ENCODE data around the gene HP1BP3.
"Not testable (repeated sequence)": the region's sequence is repeated elsewhere in the genome, so short reads cannot be mapped to it uniquely, and the experiment has no call there.

Gene HP1BP3, protein sequence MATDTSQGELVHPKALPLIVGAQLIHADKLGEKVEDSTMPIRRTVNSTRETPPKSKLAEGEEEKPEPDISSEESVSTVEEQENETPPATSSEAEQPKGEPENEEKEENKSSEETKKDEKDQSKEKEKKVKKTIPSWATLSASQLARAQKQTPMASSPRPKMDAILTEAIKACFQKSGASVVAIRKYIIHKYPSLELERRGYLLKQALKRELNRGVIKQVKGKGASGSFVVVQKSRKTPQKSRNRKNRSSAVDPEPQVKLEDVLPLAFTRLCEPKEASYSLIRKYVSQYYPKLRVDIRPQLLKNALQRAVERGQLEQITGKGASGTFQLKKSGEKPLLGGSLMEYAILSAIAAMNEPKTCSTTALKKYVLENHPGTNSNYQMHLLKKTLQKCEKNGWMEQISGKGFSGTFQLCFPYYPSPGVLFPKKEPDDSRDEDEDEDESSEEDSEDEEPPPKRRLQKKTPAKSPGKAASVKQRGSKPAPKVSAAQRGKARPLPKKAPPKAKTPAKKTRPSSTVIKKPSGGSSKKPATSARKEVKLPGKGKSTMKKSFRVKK

DNA sequence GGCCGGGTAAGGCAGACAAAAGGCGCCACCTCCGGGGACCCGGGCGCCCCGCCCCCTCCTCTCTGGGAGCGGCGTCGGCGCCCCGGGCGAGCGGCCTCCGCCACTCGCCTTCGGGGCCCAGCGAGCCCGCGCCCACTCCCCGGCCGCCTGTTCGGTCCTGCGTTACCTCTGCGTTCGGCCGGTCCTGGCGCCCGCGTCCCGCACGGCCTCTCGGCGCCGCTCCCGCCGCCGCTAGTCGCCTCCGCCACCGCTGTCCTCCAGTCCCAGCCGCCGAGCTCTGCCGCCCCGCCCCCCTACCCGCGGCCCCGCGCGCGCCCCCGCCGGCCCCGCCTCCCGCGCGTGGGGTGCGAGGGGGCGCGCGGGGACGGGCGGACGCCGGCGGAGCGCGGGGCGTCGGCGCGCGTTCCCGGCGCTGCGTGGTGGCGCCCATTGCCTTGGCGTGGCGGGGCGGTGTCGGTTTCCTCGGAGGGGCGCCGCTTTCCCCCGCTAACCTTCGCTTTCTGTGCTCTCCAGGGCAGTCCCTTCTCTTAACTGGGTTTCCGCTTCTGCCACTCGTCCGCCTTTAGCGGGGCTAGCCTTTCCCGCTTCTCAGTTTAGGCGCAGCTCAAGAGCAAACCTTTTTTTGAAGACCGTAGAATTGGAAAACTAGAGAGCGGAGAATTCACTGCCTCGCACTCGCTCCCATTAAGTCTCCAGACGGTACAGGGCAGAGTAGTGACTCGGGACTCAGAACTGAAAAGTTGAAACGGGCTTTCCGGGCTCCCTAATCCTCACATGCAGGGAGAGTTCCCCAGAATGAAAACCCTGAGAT, at the start of gene HP1BP3:
Gene HP1BP3, minus strand, starts transcription at position 279 of the 811 bp plus-strand sequence. CDS start 6,867 bp downstream, outside the sequence.
- peak; percentile 81 for DNase-seq

- no peak for DNase-seq
These were observed 49.1 kb upstream of the HP1BP3 start for GRCh38 chr1:20836230-20836629.

GRCh38 chr1:20834780-20835179, 47.7 kb upstream of the HP1BP3 start:
- no peak for DNase-seq

DNA sequence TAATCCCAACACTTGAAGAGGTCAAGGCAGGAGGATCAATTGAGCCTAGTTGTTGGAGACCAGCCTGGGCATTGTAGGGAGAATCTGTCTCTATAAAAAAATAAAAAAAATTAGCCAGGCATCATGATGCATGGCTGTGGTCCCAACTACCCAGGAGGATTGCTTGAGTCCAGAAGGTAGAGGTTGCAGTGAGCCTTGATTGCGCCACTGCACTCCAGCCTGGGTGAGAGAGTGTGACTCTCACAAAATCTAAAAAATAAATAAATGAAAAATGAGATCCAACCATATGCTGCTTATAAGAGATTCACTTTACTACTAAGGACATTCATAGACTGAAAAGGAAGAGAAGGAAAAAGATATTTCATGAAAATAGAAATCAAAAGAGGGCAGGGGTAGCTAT, 47.1 kb upstream of the HP1BP3 start:
- no peak for DNase-seq

- no peak for DNase-seq
These were observed 43.3 kb upstream of the HP1BP3 start for GRCh38 chr1:20830378-20830777.

DNA sequence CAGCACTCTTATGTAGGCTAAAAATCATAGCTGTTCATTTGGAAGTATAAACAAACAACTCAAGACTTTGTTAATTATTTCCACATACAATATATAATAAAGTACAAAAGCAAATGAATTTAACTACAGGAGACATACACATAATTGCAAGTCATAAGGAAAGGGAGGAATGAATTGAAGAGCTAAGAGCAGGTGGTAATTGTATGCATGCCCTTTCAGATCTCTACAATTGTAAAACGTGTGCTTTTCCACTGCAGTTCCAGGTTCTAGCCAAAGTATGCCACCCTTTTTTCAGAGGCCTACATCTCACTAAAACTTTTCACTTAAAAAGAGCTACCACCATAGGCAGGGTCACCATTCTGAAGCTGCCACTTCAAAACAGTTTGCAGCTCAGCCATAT, 42.8 kb upstream of the HP1BP3 start:
- no peak for DNase-seq

- DNase-seq = no peak
These were observed 42.4 kb upstream of the HP1BP3 start for GRCh38 chr1:20829531-20829930.

DNA sequence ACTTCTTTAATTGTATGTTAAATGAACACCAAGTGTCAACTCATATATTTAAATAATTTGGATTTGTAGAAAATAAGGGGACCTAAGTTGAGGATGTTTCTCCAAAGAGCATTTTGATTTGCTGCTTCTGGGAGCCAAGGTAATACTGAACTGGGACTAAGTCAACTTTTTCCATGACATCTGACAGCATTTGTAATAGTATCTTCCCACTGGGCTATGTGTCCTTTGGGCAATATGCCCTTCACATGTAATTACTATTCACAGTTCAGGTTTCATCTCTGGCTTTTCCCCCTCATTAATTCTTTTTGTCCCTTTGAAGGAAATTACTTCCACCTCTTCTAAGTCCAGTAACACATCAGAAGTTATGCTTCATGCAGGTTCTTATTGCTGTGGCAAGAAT, 36.7 kb upstream of the HP1BP3 start:
- no peak for DNase-seq

DNA sequence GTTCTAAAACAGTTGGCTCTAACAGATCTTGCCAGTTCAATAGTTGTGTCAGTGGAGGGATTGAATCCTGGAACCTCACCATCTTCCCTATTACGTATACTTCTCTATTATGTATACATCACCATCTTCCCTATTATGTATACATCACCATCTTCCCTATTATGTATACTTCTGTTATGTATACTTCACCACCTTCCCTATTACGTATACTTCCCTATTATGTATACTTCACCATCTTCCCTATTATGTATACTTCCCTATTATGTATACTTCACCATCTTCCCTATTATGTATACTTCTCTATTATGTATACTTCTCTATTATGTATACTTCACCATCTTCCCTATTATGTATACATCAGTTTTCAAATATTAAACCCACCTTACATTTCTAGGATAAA, 34.4 kb upstream of the HP1BP3 start:
- DNase-seq = no peak

- DNase-seq = no peak
These were observed 32.7 kb upstream of the HP1BP3 start for GRCh38 chr1:20819818-20820217.

DNA sequence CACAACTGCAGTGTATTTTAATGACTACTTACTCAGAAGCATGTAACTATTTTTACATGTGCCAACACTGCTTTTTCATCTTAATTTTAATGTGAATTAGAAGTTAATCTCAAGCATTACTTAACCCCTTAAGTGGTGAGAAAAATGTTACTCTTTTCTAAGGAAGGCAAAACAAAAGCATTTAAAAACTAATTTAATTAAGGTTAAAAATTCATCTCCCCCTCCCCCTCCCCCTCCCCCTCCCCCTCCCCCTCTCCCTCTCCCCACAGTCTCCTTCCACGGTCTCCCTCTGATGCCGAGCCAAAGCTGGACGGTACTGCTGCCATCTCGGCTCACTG, 27.4 kb upstream of the HP1BP3 start:
- no peak for DNase-seq

GRCh38 chr1:20811916-20812315, 24.8 kb upstream of the HP1BP3 start:
- no peak for DNase-seq

DNA sequence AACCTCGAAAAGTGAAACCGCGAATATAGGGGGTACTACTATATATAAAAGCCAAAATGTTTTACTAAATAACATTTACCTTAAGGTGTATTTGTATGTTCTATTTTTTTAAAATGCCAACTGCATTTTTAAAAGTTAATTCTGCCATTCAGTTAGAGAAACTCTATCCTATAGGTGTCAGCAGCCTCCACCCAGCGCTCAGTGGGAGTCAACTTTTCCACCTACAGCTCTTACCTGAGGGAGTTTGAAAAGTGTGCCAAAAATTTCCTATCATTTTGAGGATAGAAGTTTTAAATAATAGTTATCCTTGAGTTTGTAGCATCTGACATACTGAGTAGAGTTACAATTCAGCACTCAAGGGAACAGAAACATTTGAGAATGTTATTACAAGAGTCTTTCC, 6.1 kb upstream of the HP1BP3 start:
- DNase-seq = no peak

DNA sequence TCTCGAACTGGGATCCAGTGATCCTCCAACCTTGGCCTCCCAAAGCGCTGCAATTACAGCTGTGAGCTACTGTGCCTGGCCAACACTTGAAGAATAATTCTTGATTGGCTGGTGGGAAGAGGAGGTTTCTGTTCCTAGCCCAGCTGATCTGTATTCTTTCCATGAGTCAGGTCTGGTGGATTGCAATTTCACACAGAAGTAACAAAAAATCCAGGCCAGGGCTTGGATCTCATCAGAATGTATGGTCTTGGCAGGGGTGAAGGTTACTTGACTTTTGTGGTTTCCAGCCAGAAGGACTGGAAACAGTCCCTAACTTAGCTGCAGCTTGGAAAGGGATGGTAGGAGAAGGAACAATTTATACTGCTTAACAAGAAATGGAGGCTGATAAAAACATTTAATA, 5.1 kb upstream of the HP1BP3 start:
- DNase-seq = no peak

- DNase-seq = no peak
These were observed 3.7 kb upstream of the HP1BP3 start for GRCh38 chr1:20790785-20791184.

- not testable (repeated sequence) for DNase-seq
These were observed 2.5 kb upstream of the HP1BP3 start for GRCh38 chr1:20789598-20789997.

DNA sequence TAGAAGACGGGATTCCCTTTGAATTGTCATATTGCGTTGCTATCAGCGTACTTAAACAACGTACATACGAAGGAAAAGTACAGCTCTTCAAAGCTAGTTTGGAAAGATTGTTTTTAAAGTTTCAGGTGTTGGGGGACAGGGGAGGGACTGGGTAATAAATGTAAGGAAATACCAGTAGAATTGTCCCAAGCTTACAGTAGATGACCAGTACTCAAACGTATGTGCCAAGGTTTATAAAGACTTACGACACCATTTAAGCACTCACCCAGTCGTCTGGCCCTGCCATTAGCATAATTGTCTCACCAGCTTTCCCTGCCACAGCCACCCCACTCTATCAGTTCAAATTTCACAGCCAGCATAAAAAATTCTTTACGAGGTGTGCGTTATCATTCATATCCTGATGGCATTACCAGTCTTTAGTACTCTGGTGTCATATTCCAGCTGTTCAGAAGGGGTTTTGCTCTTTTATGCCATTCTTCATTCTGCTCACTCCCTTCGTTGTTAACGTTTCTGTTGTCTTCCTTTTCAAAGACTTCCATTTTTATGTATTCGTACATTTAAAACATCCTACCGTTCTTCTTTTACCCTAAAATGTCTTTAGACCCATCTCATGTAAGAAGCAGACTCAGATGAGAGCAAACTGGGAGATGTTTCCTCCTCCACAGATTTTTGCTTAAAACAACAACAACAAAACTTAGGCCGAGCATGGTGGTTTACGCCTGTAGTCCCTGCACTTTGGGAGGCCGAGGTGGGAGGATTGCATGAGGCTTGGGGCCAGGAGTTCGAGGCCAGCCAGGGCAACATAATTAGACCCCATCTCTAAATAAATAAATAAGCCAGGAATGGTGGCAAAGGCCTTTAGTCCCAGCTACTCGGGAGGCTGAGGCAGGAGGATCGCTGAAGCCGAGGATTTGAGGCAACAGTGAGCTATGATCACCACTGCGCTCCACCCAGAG, 1.0 kb upstream of the HP1BP3 start:
- DNase-seq = no peak

DNA sequence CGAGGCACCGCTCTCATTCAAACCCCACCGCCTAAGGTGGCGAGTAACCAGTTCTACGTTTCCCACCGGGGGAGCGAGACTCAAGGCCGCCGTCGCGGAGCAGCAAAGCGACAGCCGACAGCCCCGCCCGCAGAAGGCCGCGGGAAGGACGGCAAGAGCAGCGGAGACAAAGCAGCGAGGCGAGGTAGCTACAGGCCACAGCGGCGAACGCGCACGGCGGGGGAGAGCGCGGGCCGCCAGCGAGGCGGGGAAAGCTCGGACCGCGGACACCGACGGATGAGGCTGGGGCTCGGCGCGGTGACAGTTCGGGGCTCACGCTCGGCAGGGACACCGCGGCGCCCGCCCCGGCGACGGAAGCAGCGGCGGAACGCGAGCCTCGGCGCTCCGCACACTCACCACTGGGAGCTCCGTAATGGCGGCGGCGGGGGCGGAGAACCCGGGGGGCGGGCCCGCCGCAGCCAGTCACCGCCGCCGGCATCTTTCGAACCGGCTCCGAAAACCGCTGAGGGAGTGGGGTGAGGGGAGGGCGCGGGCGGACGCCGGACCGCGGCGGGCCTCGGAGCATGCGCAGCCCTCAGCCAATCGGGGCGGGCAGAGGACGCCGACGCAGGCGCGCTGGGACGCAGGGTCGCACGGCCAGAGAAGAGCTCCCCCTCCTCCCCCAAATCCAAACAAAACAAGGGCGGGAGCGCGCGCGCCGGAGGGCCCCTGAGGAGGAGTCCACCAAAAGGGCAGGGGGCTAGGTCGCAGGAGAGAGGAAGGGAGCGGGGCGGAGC, 666 bp downstream of the HP1BP3 start:
- peak; percentile 97 for DNase-seq

- DNase-seq = no peak
These were observed 1.2 kb downstream of the HP1BP3 start for GRCh38 chr1:20785907-20786252.

DNA sequence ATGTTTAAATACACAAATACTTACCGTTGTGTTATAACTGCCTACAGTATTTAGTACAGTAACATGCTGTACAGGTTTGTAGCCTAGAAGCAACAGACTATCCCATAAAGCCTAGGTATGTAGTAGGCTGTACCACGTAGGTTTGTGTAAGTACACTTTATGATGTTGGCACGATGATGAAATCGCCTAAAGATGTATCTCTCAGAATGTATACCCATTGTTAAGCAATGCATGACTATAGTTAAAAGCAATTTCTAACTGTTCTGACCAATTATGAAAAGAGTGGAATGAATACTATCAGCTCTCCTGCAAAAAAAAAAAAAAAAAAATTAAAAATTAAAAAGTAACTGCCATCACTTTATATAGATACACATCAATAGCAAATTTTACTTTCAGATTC, 11.4 kb downstream of the HP1BP3 start:
- peak; percentile 57 for DNase-seq

DNA sequence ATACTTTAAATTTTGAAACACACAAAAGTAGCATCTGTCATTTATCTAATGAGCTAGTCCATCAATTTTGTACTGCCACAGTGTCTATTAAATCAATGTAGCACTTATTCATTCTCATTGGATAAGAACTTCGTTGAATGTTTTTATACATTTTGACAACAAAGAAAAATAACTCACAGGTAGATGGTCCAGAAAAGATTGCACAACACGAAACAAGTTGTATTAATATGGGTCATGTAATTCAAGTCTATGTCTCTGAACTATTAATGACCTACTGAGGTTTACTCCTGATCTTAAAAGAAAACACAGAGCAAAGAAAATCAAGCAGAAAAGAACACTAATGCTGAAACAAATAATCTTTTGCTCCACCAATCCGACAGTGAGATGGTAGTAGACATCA, 15.3 kb downstream of the HP1BP3 start:
- no peak for DNase-seq

All from activated CD4-positive, alpha-beta T cell treated with anti-CD3 and anti-CD28 coated beads, Interleukin-10, Interleukin-2, amounts not matched to agents 100 ng/mL and 50 ng/mL, durations not matched to agents 16 hours and 8 hours (primary cell).